ENCODE measurements around the gene CDC6.

Gene CDC6

DNA sequence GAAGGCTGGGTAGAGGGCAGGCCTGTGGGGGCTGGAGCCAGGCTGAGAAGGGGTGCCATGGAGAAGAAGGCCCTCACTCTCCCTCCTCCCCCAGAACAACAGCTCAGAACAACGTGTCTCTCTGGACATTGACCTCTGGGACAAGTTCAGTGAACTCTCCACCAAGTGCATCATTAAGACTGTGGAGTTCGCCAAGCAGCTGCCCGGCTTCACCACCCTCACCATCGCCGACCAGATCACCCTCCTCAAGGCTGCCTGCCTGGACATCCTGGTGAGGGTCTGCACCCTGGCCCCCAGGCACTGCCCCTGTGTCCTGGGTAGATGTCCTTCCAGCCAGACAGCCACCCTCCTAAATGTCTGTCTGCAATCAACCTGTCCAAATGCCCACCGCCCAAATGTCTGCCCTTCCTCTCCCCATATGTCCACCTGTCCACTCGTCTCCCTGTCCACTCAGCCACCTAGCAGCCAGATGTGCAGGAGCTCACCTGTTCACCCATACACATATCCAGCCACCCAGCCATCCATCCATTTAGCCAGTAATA is 64.6 kb downstream of the CDC6 start:
- no peak for DNase-seq (ENCODE audit: low read depth in 2 of 2)

DNA sequence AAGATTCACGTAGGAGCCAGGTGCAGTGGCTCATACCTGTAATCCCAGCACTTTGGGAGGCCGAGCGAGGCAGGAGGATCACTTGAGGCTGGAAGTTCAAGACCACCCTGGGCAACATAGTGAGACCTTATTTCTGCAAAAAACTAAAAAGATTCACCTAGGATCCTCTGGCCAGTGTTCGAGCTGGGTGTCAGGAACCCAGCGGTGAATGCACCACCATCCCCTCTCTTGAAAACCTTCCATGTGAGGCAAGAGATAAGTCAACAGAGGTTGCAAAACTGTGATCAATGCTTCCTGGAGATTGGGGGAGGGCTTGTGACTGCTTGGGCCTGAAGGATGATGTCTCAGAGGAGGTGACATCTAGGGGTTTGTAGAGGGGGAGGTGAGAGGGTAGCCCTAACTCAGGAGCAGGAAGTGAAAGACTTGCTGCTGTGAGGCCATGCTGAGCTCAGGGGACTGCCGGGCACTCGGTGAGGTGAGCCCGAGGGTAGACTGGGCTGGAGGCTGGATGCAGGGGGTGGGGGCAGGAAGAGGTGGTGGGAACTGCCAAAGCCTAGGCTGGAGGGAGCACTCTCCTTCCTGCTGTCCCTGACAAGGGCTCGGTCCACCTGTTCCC is 65.2 kb downstream of the CDC6 start:
- no peak for DNase-seq (ENCODE audit: low read depth in 2 of 2)

All from stimulated activated CD8-positive, alpha-beta memory T cell treated with anti-CD3 and anti-CD28 coated beads, Interleukin-7, amount 100 ng/mL, for 1 hour (primary cell).